ENCODE results near the gene POLR1A. TPM values are rescaled to one million over a fixed set of nuclear protein-coding genes. Genes with fewer than 3 reads are reported as not detected.
A peak's percentile ranks its signal among the peaks of the same experiment; 100 is the strongest.

Gene POLR1A
- total RNA-seq, 1 donor from 2014 or later, result 23.8 TPM

- H3K4me3 Mint-ChIP-seq, result no peak overlapping the region
- Histone ChIP-seq H3K9me3 (ENCODE audit: low read depth) (no peaks in the 10 kb centered on the region), H3K4me1 (no peaks in the 10 kb centered on the region), H3K27ac (no peak overlapping the region), H3K4me3 (no peak overlapping the region), H3K4me2 (no peak overlapping the region), H3K9ac (no peak overlapping the region), H2AFZ (replicated peaks) (no peak overlapping the region), H4K20me1 (ENCODE audit: low read depth) (no peaks in the 10 kb centered on the region), H3K27me3 (no peaks in the 10 kb centered on the region), H3K36me3 (peaks cover 18% of the 10 kb centered on the region), H3K79me2 (ENCODE audit: low read depth) (peaks cover 51% of the 10 kb centered on the region), H3F3A (ENCODE audit: low read depth) (no peaks in the 10 kb centered on the region)
- DNase-seq (ENCODE audit: low spot score), result no peak
- peaks cover 2% of the 10 kb centered on the region for H3K27me3 Mint-ChIP-seq (ENCODE audit: insufficient read depth, low read depth)
- H3K4me1 Mint-ChIP-seq, result no peaks in the 10 kb centered on the region
- TF ChIP-seq EZH2phosphoT487 (IDR thresholded peaks at IDR 0.05) (no peak), CTCF (IDR thresholded peaks at IDR 0.05) (no peak), EZH2 (IDR thresholded peaks at IDR 0.05) (no peak)
- H3K27ac Mint-ChIP-seq, result no peak overlapping the region
- peaks cover 19% of the 10 kb centered on the region for H3K36me3 Mint-ChIP-seq
- no peaks in the 10 kb centered on the region for H3K9me3 Mint-ChIP-seq
Observed at GRCh38 chr2:86097114-86097896, 8.4 kb downstream of the POLR1A start.

- H3K27ac ChIP-seq, result no peak overlapping the region
- H3K9me3 ChIP-seq (ENCODE audit: low read depth), result no peaks in the 10 kb centered on the region
- H3K27me3 ChIP-seq, result no peaks in the 10 kb centered on the region
- H4K20me1 ChIP-seq (ENCODE audit: low read depth), result no peaks in the 10 kb centered on the region
- H3K4me1 Mint-ChIP-seq, result no peaks in the 10 kb centered on the region
- peaks cover 27% of the 10 kb centered on the region for H3K79me2 ChIP-seq (ENCODE audit: low read depth)
- H2AFZ ChIP-seq (replicated peaks), result no peak overlapping the region
- H3K9me3 Mint-ChIP-seq, result no peaks in the 10 kb centered on the region
- H3K4me1 ChIP-seq, result no peaks in the 10 kb centered on the region
- H3K27me3 Mint-ChIP-seq (ENCODE audit: insufficient read depth, low read depth), result peaks cover 2% of the 10 kb centered on the region
- no peaks in the 10 kb centered on the region for H3F3A ChIP-seq (ENCODE audit: low read depth)
- no peak overlapping the region for H3K9ac ChIP-seq
- H3K36me3 Mint-ChIP-seq, result peaks cover 23% of the 10 kb centered on the region
- peaks cover 18% of the 10 kb centered on the region for H3K36me3 ChIP-seq
- DNase-seq (ENCODE audit: low spot score), result no peak
- H3K4me3 ChIP-seq, result no peak overlapping the region
- no peak overlapping the region for H3K4me3 Mint-ChIP-seq
- H3K27ac Mint-ChIP-seq, result no peak overlapping the region
- no peak overlapping the region for H3K4me2 ChIP-seq
- TF ChIP-seq EZH2phosphoT487 (IDR thresholded peaks at IDR 0.05), result no peak
- no peak for TF ChIP-seq EZH2 (IDR thresholded peaks at IDR 0.05)
Observed at GRCh38 chr2:86094229-86094628, 11.5 kb downstream of the POLR1A start.

GRCh38 chr2:86087936-86088850 is 17.5 kb downstream of the POLR1A start:
- H3K79me2 ChIP-seq (ENCODE audit: low read depth), result peaks cover 4% of the 10 kb centered on the region
- H3K9me3 ChIP-seq (ENCODE audit: low read depth), result no peaks in the 10 kb centered on the region
- no peak overlapping the region for H3K4me3 ChIP-seq
- H3K27me3 Mint-ChIP-seq (ENCODE audit: insufficient read depth, low read depth), result no peaks in the 10 kb centered on the region
- no peak overlapping the region for H3K27ac ChIP-seq
- no peak overlapping the region for H3K4me2 ChIP-seq
- no peaks in the 10 kb centered on the region for H3K4me1 Mint-ChIP-seq
- H3K4me3 Mint-ChIP-seq, result no peak overlapping the region
- no peaks in the 10 kb centered on the region for H3K9me3 Mint-ChIP-seq
- H3K9ac ChIP-seq, result no peak overlapping the region
- TF ChIP-seq CTCF (IDR thresholded peaks at IDR 0.05) (peak; percentile 64), EZH2phosphoT487 (IDR thresholded peaks at IDR 0.05) (no peak), EZH2 (IDR thresholded peaks at IDR 0.05) (no peak)
- DNase-seq (ENCODE audit: low spot score), result no peak
- H3K27me3 ChIP-seq, result no peaks in the 10 kb centered on the region
- H3F3A ChIP-seq (ENCODE audit: low read depth), result no peaks in the 10 kb centered on the region
- no peaks in the 10 kb centered on the region for H3K4me1 ChIP-seq
- no peak overlapping the region for H3K27ac Mint-ChIP-seq
- no peak overlapping the region for H2AFZ ChIP-seq (replicated peaks)
- peaks cover 15% of the 10 kb centered on the region for H3K36me3 Mint-ChIP-seq
- H3K36me3 ChIP-seq, result peaks cover 11% of the 10 kb centered on the region
- H4K20me1 ChIP-seq (ENCODE audit: low read depth), result no peaks in the 10 kb centered on the region
